ENCODE results near the gene EXOC4. TPM values are rescaled to one million over a fixed set of nuclear protein-coding genes. Genes with fewer than 3 reads are reported as not detected.

The EXOC4 gene
- total and polyA plus RNA-seq, 2 of the 8 experiments (the other 6 are each of a cell fraction or from before 2014, with no cell fraction given) = 27.0 to 67.3 TPM

GRCh38 chr7:133690740-133691139 is 437.9 kb downstream of the EXOC4 start (continued):
- no peak for TF ChIP-seq CHD1 (IDR thresholded peaks at IDR 0.05; ENCODE audit: low read depth, low read length)
- no peak for TF ChIP-seq TAF1 (IDR thresholded peaks at IDR 0.05; ENCODE audit: low read depth, low read length)
- TF ChIP-seq EGR1 (IDR thresholded peaks at IDR 0.05; ENCODE audit: borderline replicate concordance, low read depth, low read length) = no peak
